ENCODE measurements around the gene AQP1.

DNA sequence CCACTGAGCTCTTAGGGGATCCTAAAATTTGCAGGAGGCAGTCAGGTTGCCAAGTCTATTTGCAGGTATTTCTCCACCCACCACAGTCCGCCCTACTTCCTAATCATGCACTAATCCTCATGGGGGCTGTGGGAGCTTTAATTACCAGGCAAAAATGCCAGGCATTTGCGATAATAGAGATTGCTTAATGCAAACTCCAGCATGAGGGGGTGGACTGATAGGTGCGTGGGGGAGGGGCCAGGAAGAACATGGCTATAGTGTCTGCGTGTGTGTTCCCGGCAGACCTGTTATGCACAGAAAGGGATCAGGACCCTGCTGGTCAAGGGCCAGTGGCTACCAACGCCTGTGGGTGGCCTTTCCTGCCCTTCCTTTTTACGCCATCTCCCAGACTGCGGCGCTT, 15.6 kb upstream of the AQP1 start:
- TF ChIP-seq, protein P1, sequence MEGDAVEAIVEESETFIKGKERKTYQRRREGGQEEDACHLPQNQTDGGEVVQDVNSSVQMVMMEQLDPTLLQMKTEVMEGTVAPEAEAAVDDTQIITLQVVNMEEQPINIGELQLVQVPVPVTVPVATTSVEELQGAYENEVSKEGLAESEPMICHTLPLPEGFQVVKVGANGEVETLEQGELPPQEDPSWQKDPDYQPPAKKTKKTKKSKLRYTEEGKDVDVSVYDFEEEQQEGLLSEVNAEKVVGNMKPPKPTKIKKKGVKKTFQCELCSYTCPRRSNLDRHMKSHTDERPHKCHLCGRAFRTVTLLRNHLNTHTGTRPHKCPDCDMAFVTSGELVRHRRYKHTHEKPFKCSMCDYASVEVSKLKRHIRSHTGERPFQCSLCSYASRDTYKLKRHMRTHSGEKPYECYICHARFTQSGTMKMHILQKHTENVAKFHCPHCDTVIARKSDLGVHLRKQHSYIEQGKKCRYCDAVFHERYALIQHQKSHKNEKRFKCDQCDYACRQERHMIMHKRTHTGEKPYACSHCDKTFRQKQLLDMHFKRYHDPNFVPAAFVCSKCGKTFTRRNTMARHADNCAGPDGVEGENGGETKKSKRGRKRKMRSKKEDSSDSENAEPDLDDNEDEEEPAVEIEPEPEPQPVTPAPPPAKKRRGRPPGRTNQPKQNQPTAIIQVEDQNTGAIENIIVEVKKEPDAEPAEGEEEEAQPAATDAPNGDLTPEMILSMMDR (conservative IDR thresholded peaks at IDR 0.05; ENCODE audit: low read depth, low read length), result no peak
- TF ChIP-seq EZH2 (IDR thresholded peaks at IDR 0.05; ENCODE audit: low read length, unreplicated experiment), result no peak

Measured in PC-3 (cell line).